Stomach smooth muscle (tissue), 2 donors: ENCODE results near the gene PPFIA4.
"Not testable (repeated sequence)": the region's sequence is repeated elsewhere in the genome, so short reads cannot be mapped to it uniquely, and the experiment has no call there.

Source experiments
- H3K27ac ChIP-seq: one replicate; pipeline ENCODE4 v1.7.0; 2013; ENCODE audit warnings: mild to moderate bottlenecking, low read length, inconsistent platforms
- H3K27me3 ChIP-seq, 2 donors: one replicate each; pipeline ENCODE4 v1.7.0; 2013; ENCODE audit warnings: low read length in 2 of 2; ENCODE audit not compliant: insufficient read depth in 2 of 2, control insufficient read depth in 1 of 2
- H3K36me3 ChIP-seq, 2 donors: one replicate each; pipeline ENCODE4 v1.7.0; 2013; ENCODE audit warnings: low read length in 2 of 2; ENCODE audit not compliant: control insufficient read depth in 2 of 2, insufficient read depth in 2 of 2
- H3K4me1 ChIP-seq: one replicate; pipeline ENCODE4 v1.7.0; 2013; ENCODE audit warnings: low read length; ENCODE audit not compliant: control insufficient read depth, insufficient read depth
- H3K4me3 ChIP-seq, 2 donors: one replicate each; pipeline ENCODE4 v1.7.0; 2013; ENCODE audit warnings: low read length in 2 of 2
- H3K9ac ChIP-seq, 2 donors: one replicate each; pipeline ENCODE4 v1.7.0; 2013; ENCODE audit warnings: low read length in 2 of 2, mild to moderate bottlenecking in 1 of 2
- H3K9me3 ChIP-seq, 2 donors: one replicate each; pipeline ENCODE4 v1.7.0; 2013; ENCODE audit warnings: low read length in 2 of 2; ENCODE audit not compliant: control insufficient read depth in 2 of 2
- donor health status: healthy.
- donor health status: Pancreatic carcinoma.

Gene PPFIA4

DNA sequence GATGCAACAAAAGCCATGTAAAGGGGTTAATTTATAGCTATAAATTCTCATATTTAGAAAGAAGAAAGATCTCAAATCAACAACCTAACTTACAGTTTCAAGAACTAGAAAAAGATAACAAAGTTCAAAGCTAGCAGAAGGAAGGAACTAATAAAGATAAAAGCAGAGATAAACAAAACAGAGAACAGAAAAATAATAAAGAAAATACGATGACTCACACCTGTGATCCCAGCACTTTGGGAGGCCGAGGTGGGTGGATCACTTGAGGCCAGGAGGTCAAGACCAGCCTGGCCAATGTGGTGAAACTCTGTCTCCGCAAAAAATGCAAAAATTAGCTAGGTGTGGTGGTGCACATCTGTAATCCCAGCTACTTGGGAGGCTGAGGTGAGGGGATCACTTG lies 31.5 kb upstream of the PPFIA4 start:
- Histone ChIP-seq H3K36me3 (no peaks in the 10 kb centered on the region), H3K9ac (no peak overlapping the region), H3K4me3 (no peak overlapping the region), H3K4me1 (no peaks in the 10 kb centered on the region), H3K9me3 (no peaks in the 10 kb centered on the region), H3K27ac (no peak overlapping the region), H3K27me3 (no peaks in the 10 kb centered on the region)

- Histone ChIP-seq H3K4me1 (no peaks in the 10 kb centered on the region), H3K4me3 (no peak overlapping the region), H3K27me3 (no peaks in the 10 kb centered on the region), H3K9me3 (no peaks in the 10 kb centered on the region), H3K36me3 (no peaks in the 10 kb centered on the region), H3K27ac (no peak overlapping the region), H3K9ac (no peak overlapping the region)
Measured at GRCh38 chr1:202998836-202999750, 27.2 kb upstream of the PPFIA4 start.

DNA sequence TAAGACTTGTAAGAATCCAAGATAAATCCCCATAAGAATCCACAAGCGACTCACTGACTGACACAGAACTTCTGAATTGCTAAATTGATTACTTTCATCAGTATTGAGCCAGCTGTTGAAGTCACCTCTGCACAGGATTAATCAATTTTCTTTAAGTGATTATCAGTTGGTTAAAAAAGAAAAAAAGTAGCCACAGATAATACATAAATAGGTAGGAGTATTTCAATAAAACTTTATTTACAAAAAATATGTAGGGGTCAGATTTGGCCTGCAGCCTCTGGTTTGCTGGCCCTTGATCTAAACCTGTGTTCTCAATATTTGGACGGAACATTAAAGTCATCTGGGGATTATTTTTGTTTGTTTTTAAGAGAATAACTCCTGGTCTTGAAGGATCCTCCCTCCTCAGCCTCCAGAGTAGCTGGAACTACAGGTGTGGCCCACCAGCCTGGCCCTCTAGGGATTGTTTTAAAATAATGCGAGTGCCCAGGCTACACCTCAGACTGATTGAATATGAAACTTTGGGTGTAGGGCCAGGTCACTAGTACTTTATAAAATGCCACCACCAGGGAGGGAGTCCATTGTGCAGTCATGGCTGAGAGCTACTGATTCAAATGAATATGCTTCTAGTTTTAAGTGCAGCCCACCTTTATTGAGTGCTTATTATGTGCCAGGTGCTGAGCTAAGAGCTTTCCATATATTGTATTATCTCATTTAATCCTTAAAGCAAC lies 25.9 kb upstream of the PPFIA4 start:
- H3K4me3 ChIP-seq: no peak overlapping the region
- H3K4me1 ChIP-seq: no peaks in the 10 kb centered on the region
- no peak overlapping the region for H3K27ac ChIP-seq
- no peaks in the 10 kb centered on the region for H3K36me3 ChIP-seq
- H3K9ac ChIP-seq: no peak overlapping the region
- no peaks in the 10 kb centered on the region for H3K27me3 ChIP-seq
- H3K9me3 ChIP-seq: no peaks in the 10 kb centered on the region

DNA sequence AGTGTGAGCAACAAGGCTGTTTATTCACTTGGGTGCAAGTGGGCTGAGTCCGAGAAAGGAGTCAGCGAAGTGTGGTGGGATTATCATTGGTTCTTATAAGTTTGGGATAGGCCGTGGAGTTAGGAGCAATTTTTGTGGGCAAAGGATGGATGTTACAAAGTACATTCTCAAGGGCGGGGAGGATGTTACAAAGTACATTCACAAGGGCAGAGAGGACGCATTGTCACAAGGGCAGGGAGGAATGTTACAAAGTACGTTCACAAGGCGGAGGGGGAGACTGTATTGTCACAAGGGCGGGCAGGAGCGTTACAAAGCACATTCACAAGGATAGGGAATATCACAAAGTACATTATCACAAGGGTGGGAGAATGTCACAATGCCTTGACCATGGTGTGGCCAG lies 24.3 kb upstream of the PPFIA4 start:
- Histone ChIP-seq H3K9me3 (no peaks in the 10 kb centered on the region), H3K27me3 (no peaks in the 10 kb centered on the region), H3K27ac (no peak overlapping the region), H3K4me1 (peaks cover 2% of the 10 kb centered on the region), H3K9ac (no peak overlapping the region), H3K4me3 (no peak overlapping the region), H3K36me3 (no peaks in the 10 kb centered on the region)

- no peak overlapping the region for H3K27ac ChIP-seq
- H3K9ac ChIP-seq: no peak overlapping the region
- no peaks in the 10 kb centered on the region for H3K9me3 ChIP-seq
- no peak overlapping the region for H3K4me3 ChIP-seq
- H3K4me1 ChIP-seq: peaks cover 2% of the 10 kb centered on the region
- no peaks in the 10 kb centered on the region for H3K36me3 ChIP-seq
- H3K27me3 ChIP-seq: no peaks in the 10 kb centered on the region
Measured at GRCh38 chr1:203002951-203003350, 23.3 kb upstream of the PPFIA4 start.

- not testable (repeated sequence) for H3K27ac ChIP-seq, H3K36me3 ChIP-seq, H3K9me3 ChIP-seq, H3K9ac ChIP-seq, H3K27me3 ChIP-seq, H3K4me1 ChIP-seq
- H3K4me3 ChIP-seq: peak overlapping the region in 1 of 2 donors; percentile 97
Measured at GRCh38 chr1:203005395-203006142, 20.7 kb upstream of the PPFIA4 start.

GRCh38 chr1:203006948-203007871 lies 19.1 kb upstream of the PPFIA4 start, which contains the start of gene TMEM183A:
TSS of gene TMEM183A (plus strand) at chr1:203007374. CDS start at chr1:203007466, 92 bp downstream.
- Histone ChIP-seq H3K27me3 (no peaks in the 10 kb centered on the region), H3K4me3 (peak within 1 kb of the TSS; percentile 87 to 97), H3K9me3 (no peaks in the 10 kb centered on the region), H3K36me3 (peaks cover 8 to 14% of the 10 kb centered on the region in 2 donors), H3K9ac (peak within 1 kb of the TSS; percentile 88 to 99), H3K27ac (peak within 1 kb of the TSS; percentile 96), H3K4me1 (peaks cover 4% of the 10 kb centered on the region)

DNA sequence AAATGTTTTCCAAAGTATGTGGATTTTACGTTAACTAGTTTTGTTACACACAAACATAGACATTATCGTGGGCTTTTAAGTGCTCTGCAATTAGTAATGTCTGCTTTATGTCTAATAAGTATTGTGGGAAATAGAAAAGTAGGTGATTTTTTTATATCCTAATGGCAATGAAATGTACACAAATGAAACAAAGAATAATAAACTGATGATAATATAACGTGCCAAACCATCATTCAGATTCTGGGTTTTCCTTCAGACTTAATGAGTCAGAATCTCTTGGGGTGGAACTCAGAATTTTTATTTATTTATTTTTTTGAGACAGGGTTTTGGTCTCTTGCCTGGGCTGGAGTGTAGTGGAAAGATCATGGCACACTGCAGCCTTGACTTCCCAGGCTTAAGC lies 17.1 kb upstream of the PPFIA4 start:
- Histone ChIP-seq H3K27ac (no peak overlapping the region), H3K4me1 (peaks cover 4% of the 10 kb centered on the region), H3K9me3 (no peaks in the 10 kb centered on the region), H3K9ac (no peak overlapping the region), H3K27me3 (no peaks in the 10 kb centered on the region), H3K4me3 (no peak overlapping the region), H3K36me3 (peaks cover 14 to 15% of the 10 kb centered on the region in 2 donors)

DNA sequence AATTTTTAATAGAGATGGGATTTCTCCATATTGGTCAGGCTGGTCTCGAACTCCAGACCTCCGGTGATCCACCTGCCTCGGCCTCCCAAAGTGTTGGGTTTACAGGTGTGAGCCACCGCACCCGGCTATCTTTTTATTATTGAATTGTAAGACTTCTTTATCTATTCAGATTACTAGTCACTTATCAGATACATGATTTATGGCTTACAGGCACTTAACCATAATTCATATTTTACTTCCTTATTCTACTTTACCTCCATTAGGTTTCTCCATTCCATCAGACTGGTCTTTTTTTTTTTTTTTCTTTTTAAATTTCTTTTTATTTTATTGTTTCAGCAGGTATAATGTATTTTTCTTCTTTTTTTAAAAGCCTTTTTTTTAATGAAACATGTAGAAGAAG lies 14.7 kb upstream of the PPFIA4 start:
- peaks cover 33 to 36% of the 10 kb centered on the region in 2 donors for H3K36me3 ChIP-seq
- no peak overlapping the region for H3K4me3 ChIP-seq
- H3K27ac ChIP-seq: no peak overlapping the region
- no peaks in the 10 kb centered on the region for H3K27me3 ChIP-seq
- no peak overlapping the region for H3K9ac ChIP-seq
- H3K9me3 ChIP-seq: no peaks in the 10 kb centered on the region
- peaks cover 2% of the 10 kb centered on the region for H3K4me1 ChIP-seq

- H3K4me1 ChIP-seq: no peaks in the 10 kb centered on the region
- no peaks in the 10 kb centered on the region for H3K9me3 ChIP-seq
- H3K27ac ChIP-seq: no peak overlapping the region
- H3K36me3 ChIP-seq: peaks cover 59 to 71% of the 10 kb centered on the region in 2 donors
- H3K4me3 ChIP-seq: no peak overlapping the region
- H3K27me3 ChIP-seq: no peaks in the 10 kb centered on the region
- no peak overlapping the region for H3K9ac ChIP-seq
Measured at GRCh38 chr1:203017061-203017460, 9.2 kb upstream of the PPFIA4 start.
